ENCODE measurements around the gene NASP.

DNA sequence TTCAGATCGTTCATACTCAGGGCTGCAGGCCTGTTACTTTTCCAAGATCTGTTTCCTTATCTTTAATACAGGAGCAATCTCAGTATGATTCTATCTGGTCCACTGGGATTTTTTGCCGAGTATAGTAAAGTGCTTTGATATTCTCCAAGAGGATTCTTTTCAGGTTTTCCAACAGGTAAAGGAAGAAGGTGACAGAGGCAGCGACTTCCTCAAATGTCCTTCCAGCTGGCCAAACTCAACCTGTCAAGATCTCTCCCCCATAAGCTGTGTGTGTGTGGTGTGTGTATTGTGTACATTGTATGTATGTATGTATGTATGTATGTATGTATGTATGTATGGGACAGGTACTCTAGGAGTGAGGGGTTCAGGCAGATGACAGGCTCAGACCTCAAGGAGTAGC, 32.2 kb upstream of the NASP start:
- TF ChIP-seq POLR2AphosphoS5 (IDR thresholded peaks at IDR 0.05; ENCODE audit: insufficient read depth, low read depth, low read length) (no peak), POLR2A (IDR thresholded peaks at IDR 0.05; ENCODE audit: low read depth, low read length) (no peak), EZH2 (IDR thresholded peaks at IDR 0.05; ENCODE audit: borderline replicate concordance, low read depth, low read length, severe bottlenecking) (no peak), FOS (IDR thresholded peaks at IDR 0.05; ENCODE audit: borderline replicate concordance, insufficient read depth, low read length) (no peak)
- TF ChIP-seq, protein P1, sequence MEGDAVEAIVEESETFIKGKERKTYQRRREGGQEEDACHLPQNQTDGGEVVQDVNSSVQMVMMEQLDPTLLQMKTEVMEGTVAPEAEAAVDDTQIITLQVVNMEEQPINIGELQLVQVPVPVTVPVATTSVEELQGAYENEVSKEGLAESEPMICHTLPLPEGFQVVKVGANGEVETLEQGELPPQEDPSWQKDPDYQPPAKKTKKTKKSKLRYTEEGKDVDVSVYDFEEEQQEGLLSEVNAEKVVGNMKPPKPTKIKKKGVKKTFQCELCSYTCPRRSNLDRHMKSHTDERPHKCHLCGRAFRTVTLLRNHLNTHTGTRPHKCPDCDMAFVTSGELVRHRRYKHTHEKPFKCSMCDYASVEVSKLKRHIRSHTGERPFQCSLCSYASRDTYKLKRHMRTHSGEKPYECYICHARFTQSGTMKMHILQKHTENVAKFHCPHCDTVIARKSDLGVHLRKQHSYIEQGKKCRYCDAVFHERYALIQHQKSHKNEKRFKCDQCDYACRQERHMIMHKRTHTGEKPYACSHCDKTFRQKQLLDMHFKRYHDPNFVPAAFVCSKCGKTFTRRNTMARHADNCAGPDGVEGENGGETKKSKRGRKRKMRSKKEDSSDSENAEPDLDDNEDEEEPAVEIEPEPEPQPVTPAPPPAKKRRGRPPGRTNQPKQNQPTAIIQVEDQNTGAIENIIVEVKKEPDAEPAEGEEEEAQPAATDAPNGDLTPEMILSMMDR (IDR thresholded peaks at IDR 0.05; ENCODE audit: extremely low read depth in 1 of 2, insufficient read depth in 1 of 2, low read depth in 1 of 2, low read length in 2 of 2) = no peak

All from endothelial cell of umbilical vein (primary cell).